IgD-negative memory B cell (primary cell): ENCODE data around the gene MSX2. TPM values are rescaled to one million over a fixed set of nuclear protein-coding genes. Genes with fewer than 3 reads are reported as not detected.

ENCODE experiments used
- H3K27ac Mint-ChIP-seq, 3 donors: one replicate each; pipeline ENCODE4 v1.8.0; 2020 to 2022; ENCODE audit warnings: mild to moderate bottlenecking in 3 of 3, mixed read lengths in 3 of 3, moderate library complexity in 1 of 3
- H3K27me3 Mint-ChIP-seq: one replicate; pipeline ENCODE4 v1.8.0; 2021; ENCODE audit warnings: mixed read lengths
- H3K36me3 Mint-ChIP-seq: one replicate; pipeline ENCODE4 v1.8.0; 2020; ENCODE audit warnings: mild to moderate bottlenecking, mixed read lengths
- H3K4me1 Mint-ChIP-seq, 3 donors: one replicate each; pipeline ENCODE4 v1.8.0; 2020 to 2022; ENCODE audit warnings: mixed read lengths in 3 of 3, mild to moderate bottlenecking in 1 of 3
- H3K4me3 Mint-ChIP-seq, 4 donors: one replicate each; pipeline ENCODE4 v1.8.0; 2020 to 2022; ENCODE audit warnings: mild to moderate bottlenecking in 4 of 4, mixed read lengths in 4 of 4, moderate library complexity in 3 of 4
- H3K9me3 Mint-ChIP-seq, 3 donors: one replicate each; pipeline ENCODE4 v1.8.0; 2020 to 2021; ENCODE audit warnings: mixed read lengths in 3 of 3, mild to moderate bottlenecking in 1 of 3
- polyA plus RNA-seq: library from polyadenylated mRNA; unstranded; fragments of 300-500 nt; fragmentation: Illumina TruSeq; gene quantifications from one replicate; pipeline ENCODE4 v1.2.3, GENCODE V29; 2021

The MSX2 gene
- polyA plus RNA-seq, 1 donor from 2014 or later = not detected

- no peaks in the 10 kb centered on the region for H3K36me3 Mint-ChIP-seq
- peak overlapping the region in 1 of 3 donors; percentile 65 for H3K27ac Mint-ChIP-seq
- H3K27me3 Mint-ChIP-seq = no peaks in the 10 kb centered on the region
- H3K4me3 Mint-ChIP-seq = peak overlapping the region in 1 of 4 donors; percentile 12
- H3K4me1 Mint-ChIP-seq = no peaks in the 10 kb centered on the region
- H3K9me3 Mint-ChIP-seq = no peaks in the 10 kb centered on the region
Observed at GRCh38 chr5:174706997-174707572, 17.3 kb upstream of the MSX2 start.

- Mint-ChIP-seq H3K4me3 (no peak overlapping the region), H3K4me1 (no peaks in the 10 kb centered on the region)
Observed at GRCh38 chr5:174707671-174708070, 16.7 kb upstream of the MSX2 start.

GRCh38 chr5:174708476-174709207 lies 15.7 kb upstream of the MSX2 start:
- Mint-ChIP-seq H3K27me3 (no peaks in the 10 kb centered on the region), H3K36me3 (no peaks in the 10 kb centered on the region), H3K4me3 (no peak overlapping the region), H3K9me3 (peaks cover 0 to 3% (median 0%) of the 10 kb centered on the region in 3 donors), H3K27ac (no peak overlapping the region), H3K4me1 (no peaks in the 10 kb centered on the region)

More at GRCh38 chr5:174707671-174708070, 16.7 kb upstream of the MSX2 start:
- Mint-ChIP-seq H3K36me3 (no peaks in the 10 kb centered on the region), H3K9me3 (peaks cover 0 to 2% (median 0%) of the 10 kb centered on the region in 3 donors), H3K27me3 (no peaks in the 10 kb centered on the region), H3K27ac (no peak overlapping the region)

- Mint-ChIP-seq H3K4me1 (peaks cover 0 to 1% (median 0%) of the 10 kb centered on the region in 3 donors), H3K27me3 (peaks cover 33% of the 10 kb centered on the region), H3K27ac (no peak overlapping the region), H3K4me3 (no peak overlapping the region), H3K36me3 (no peaks in the 10 kb centered on the region), H3K9me3 (peaks cover 0 to 3% (median 0%) of the 10 kb centered on the region in 3 donors)
Observed at GRCh38 chr5:174714751-174715150, 9.6 kb upstream of the MSX2 start.

- Mint-ChIP-seq H3K4me3 (no peak overlapping the region), H3K36me3 (no peaks in the 10 kb centered on the region), H3K27ac (no peak overlapping the region), H3K9me3 (peaks cover 0 to 3% (median 0%) of the 10 kb centered on the region in 3 donors), H3K27me3 (peaks cover 39% of the 10 kb centered on the region), H3K4me1 (peaks cover 0 to 1% (median 0%) of the 10 kb centered on the region in 3 donors)
Observed at GRCh38 chr5:174715804-174716203, 8.6 kb upstream of the MSX2 start.

- peaks cover 55% of the 10 kb centered on the region for H3K27me3 Mint-ChIP-seq
Observed at GRCh38 chr5:174717826-174718455, 6.4 kb upstream of the MSX2 start.

GRCh38 chr5:174718880-174719610 lies 5.3 kb upstream of the MSX2 start:
- no peak overlapping the region for H3K27ac Mint-ChIP-seq
- no peak overlapping the region for H3K4me3 Mint-ChIP-seq
- peaks cover 0 to 7% (median 2%) of the 10 kb centered on the region in 3 donors for H3K4me1 Mint-ChIP-seq
- H3K36me3 Mint-ChIP-seq = no peaks in the 10 kb centered on the region
- H3K9me3 Mint-ChIP-seq = peaks cover 0 to 3% (median 0%) of the 10 kb centered on the region in 3 donors
- H3K27me3 Mint-ChIP-seq = peaks cover 66% of the 10 kb centered on the region

More at GRCh38 chr5:174717826-174718455, 6.4 kb upstream of the MSX2 start:
- H3K4me3 Mint-ChIP-seq = no peak overlapping the region
- H3K27ac Mint-ChIP-seq = no peak overlapping the region
- no peaks in the 10 kb centered on the region for H3K9me3 Mint-ChIP-seq
- H3K4me1 Mint-ChIP-seq = peaks cover 0 to 1% (median 0%) of the 10 kb centered on the region in 3 donors
- no peaks in the 10 kb centered on the region for H3K36me3 Mint-ChIP-seq

GRCh38 chr5:174719793-174720611 lies 4.4 kb upstream of the MSX2 start:
- Mint-ChIP-seq H3K9me3 (peaks cover 0 to 4% (median 0%) of the 10 kb centered on the region in 3 donors), H3K36me3 (no peaks in the 10 kb centered on the region), H3K27ac (no peak overlapping the region), H3K4me1 (peaks cover 0 to 7% (median 4%) of the 10 kb centered on the region in 3 donors), H3K27me3 (peaks cover 69% of the 10 kb centered on the region), H3K4me3 (no peak overlapping the region)

- no peak overlapping the region for H3K4me3 Mint-ChIP-seq
- H3K27ac Mint-ChIP-seq = peak overlapping the region in 1 of 3 donors; percentile 16
- H3K9me3 Mint-ChIP-seq = peaks cover 0 to 4% (median 0%) of the 10 kb centered on the region in 3 donors
- peaks cover 70% of the 10 kb centered on the region for H3K27me3 Mint-ChIP-seq
- H3K4me1 Mint-ChIP-seq = peaks cover 0 to 7% (median 4%) of the 10 kb centered on the region in 3 donors
- no peaks in the 10 kb centered on the region for H3K36me3 Mint-ChIP-seq
Observed at GRCh38 chr5:174720612-174721529, 3.5 kb upstream of the MSX2 start.

GRCh38 chr5:174721530-174722432 lies 2.6 kb upstream of the MSX2 start:
- Mint-ChIP-seq H3K27ac (no peak overlapping the region), H3K9me3 (peaks cover 0 to 4% (median 0%) of the 10 kb centered on the region in 3 donors), H3K36me3 (no peaks in the 10 kb centered on the region), H3K4me3 (peak overlapping the region in 1 of 4 donors; percentile 49), H3K27me3 (peaks cover 70% of the 10 kb centered on the region), H3K4me1 (peaks cover 0 to 7% (median 4%) of the 10 kb centered on the region in 3 donors)

GRCh38 chr5:174722500-174722899 lies 1.9 kb upstream of the MSX2 start:
- no peak overlapping the region for H3K27ac Mint-ChIP-seq
- H3K27me3 Mint-ChIP-seq = peaks cover 72% of the 10 kb centered on the region
- peaks cover 0 to 4% (median 0%) of the 10 kb centered on the region in 3 donors for H3K9me3 Mint-ChIP-seq
- H3K4me3 Mint-ChIP-seq = no peak overlapping the region
- no peaks in the 10 kb centered on the region for H3K36me3 Mint-ChIP-seq
- peaks cover 0 to 7% (median 4%) of the 10 kb centered on the region in 3 donors for H3K4me1 Mint-ChIP-seq

GRCh38 chr5:174723315-174723978 lies 935 bp upstream of the MSX2 start:
- peaks cover 0 to 4% (median 0%) of the 10 kb centered on the region in 3 donors for H3K9me3 Mint-ChIP-seq
- peak overlapping the region in 1 of 4 donors; percentile 74 for H3K4me3 Mint-ChIP-seq
- peaks cover 74% of the 10 kb centered on the region for H3K27me3 Mint-ChIP-seq
- no peaks in the 10 kb centered on the region for H3K36me3 Mint-ChIP-seq
- H3K4me1 Mint-ChIP-seq = peaks cover 0 to 7% (median 4%) of the 10 kb centered on the region in 3 donors
- H3K27ac Mint-ChIP-seq = no peak overlapping the region
